NOMO-1 treated with dmso at 0.1 percent for 144 hours (cell line): ENCODE results near the gene HOXC12.

Experiments used
- DNase-seq: peaks from one replicate; lab custom pipeline; 2025; ENCODE audit not compliant: unreplicated experiment; lab: John Stamatoyannopoulos, UW

Gene HOXC12

DNA sequence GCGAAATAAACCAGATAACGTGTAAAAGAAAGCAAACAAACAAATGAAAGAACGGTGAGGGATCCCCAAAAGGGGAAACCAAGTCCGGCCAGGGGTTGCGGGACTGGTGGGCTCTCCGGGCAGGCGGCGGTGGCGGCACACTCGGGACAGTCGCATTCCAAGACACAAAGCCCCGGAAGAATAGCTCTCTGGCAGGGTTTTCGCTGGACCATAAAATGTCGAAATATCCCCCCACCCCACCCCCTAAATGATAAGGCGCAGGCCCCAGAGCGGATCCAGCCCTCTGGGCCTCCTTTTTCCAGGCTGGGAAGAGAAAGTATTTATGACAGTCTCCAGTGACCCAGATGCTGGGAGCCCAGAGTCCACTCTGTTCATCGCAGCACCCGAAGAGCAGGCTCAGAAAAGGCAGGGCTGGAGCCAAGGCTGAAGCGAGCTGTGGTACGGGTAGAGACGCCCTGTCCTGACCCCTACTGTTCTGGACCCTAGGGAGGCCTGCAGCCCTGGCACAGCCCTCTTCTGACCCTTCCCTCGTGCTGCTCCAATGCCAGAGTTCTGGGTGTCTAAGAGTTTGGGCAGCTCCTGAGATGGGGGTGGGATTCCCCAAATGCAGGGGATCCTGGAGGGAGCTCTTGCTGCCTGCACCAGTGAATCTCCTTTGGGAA is 52.0 kb downstream of the HOXC12 start:
- DNase-seq = no peak

DNA sequence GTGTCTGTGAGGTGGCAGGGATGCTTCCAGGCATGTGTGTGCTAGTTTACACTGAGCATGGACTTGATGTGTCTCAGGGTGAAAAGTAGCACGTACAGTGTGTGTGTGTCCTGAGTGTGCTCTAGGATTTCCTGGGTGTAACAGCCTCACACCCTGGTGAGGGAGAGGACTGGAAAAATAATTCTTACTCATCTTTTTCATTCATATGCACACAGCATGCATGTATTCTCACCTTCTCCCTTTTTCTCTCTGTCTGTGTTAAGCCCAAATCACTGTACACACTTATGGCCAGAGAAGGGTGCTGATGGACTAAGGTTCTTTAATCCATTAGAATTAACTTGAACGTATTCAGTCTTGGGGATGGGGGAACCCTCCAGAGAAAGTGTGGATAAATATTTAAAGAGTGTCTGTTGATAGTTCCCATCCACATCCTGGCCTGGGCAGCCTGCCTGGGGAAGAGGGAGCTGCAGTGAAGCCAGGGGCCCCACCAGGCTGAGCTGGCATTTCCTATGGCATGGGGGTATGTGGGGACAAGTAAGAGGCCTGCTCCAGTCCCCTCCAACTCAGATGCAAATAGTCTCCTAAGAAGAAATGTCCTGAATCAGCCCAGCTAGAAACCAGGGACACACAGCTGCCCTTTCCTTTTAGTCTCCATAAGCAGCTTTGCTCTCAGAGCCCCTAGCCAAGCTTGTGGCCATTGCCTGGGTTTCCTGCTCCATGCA is 53.0 kb downstream of the HOXC12 start:
- no peak for DNase-seq

DNA sequence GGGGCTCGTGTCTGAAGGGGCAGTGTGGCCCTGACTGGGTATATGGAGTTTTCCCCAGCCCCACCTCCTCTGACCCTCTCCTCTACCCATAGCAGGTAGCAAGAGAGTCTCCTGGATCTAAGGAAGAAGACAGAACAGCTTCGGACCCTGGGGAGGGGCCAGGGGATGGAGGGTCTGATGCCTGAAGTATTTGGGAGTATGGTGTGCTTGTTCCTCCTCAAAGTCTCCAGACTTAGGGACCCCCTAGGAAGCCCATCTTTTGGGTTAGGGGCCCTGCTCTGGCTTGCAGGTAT is 53.5 kb downstream of the HOXC12 start:
- no peak for DNase-seq
